Motor neuron (in vitro differentiated cells): ENCODE data around the gene MGAT5B. TPM values are rescaled to one million over a fixed set of nuclear protein-coding genes. Genes with fewer than 3 reads are reported as not detected.
A peak's percentile ranks its signal among the peaks of the same experiment; 100 is the strongest.

Experiments
- ATAC-seq, 8 experiments: fragments of 200-7000 bp; cut with Tn5 transposase; replicated peaks in 6 of 8; 2 replicates each; pipeline ENCODE4 v1.8.0; 2021; ENCODE audit warnings: mild to moderate bottlenecking in 8 of 8, moderate library complexity in 8 of 8
- H3K27ac ChIP-seq, 2 donors: fragments of 250-450 bp; sonication (Bioruptor Pico); 2 replicates each; pipeline ENCODE4 v1.9.0; 2021; ENCODE audit warnings: antibody characterized with exemption in 2 of 2, mild to moderate bottlenecking in 2 of 2, moderate library complexity in 1 of 2
- H3K4me1 ChIP-seq, 2 donors: fragments of 250-450 bp; sonication (Bioruptor Pico); replicated peaks in 1 of 2; 2 replicates each; pipeline ENCODE4 v1.6.1; 2021; ENCODE audit warnings: antibody characterized with exemption in 2 of 2, mild to moderate bottlenecking in 2 of 2, moderate library complexity in 1 of 2
- H3K4me3 ChIP-seq, 5 donors: fragments of 250-450 bp; sonication (Bioruptor Pico); 2 replicates each; pipeline ENCODE4 v1.9.0; 2021; ENCODE audit warnings: antibody characterized with exemption in 5 of 5, mild to moderate bottlenecking in 5 of 5, moderate library complexity in 4 of 5
- WGBS, 10 experiments: fragments of 450-650 bp; shearing (Covaris generic); methylation state at CpG; one replicate each; pipeline ENCODE4 v1.0.0; 2022; 5-methylcytosine and 5-hydroxymethylcytosine counted together
- in situ Hi-C, 9 experiments: fragments of 400-800 bp; cut with MboI; loops; one replicate each; pipeline ENCODE4 v1.15.0; 2021; ENCODE audit warnings: low sequenced_read_pairs in 9 of 9, low pct_unique_long_range_greater_than_20kb in 2 of 9; ENCODE audit not compliant: unreplicated experiment in 9 of 9
- total RNA-seq, 8 experiments: library from RNA; unstranded; fragments of 300-600 nt; gene quantifications; 2 replicates each; pipeline versions ENCODE4 v1.2.3 to v1.2.4, GENCODE V29; 2022

MGAT5B gene
- total RNA-seq, 8 experiments from 2014 or later, result 1.3 to 19.6 (median 10.0) TPM

GRCh38 chr17:76915840-76916510 lies 47.8 kb downstream of the MGAT5B start:
- Histone ChIP-seq H3K27ac (no peak overlapping the region), H3K4me3 (no peak overlapping the region), H3K4me1 (peaks cover 0 to 10% of the 10 kb centered on the region in 2 donors)
- no peak for ATAC-seq
- in situ Hi-C loops, result no loop called here
- WGBS, 10 experiments, result 0 to 100% (median 80%) methylated on average over 1 to 5 of the region's 28 CpGs; no CpG with 5 or more reads in 2 of the 10 experiments

GRCh38 chr17:76917829-76918228 lies 49.6 kb downstream of the MGAT5B start:
- WGBS, 10 experiments, result 40 to 82% (median 75%) methylated on average over 1 to 4 of the region's 15 CpGs; no CpG with 5 or more reads in 7 of the 10 experiments
- H3K27ac ChIP-seq, result no peak overlapping the region
- ATAC-seq, result no peak
- no peak overlapping the region for H3K4me3 ChIP-seq
- in situ Hi-C loops, result no loop called here
- peaks cover 0 to 6% of the 10 kb centered on the region in 2 donors for H3K4me1 ChIP-seq

- no peak for ATAC-seq
- Histone ChIP-seq H3K4me3 (no peak overlapping the region), H3K27ac (no peak overlapping the region), H3K4me1 (peaks cover 5 to 10% of the 10 kb centered on the region in 2 donors)
- WGBS, 10 experiments, result 0 to 100% (median 78%) methylated on average over 1 to 6 of the region's 6 CpGs; no CpG with 5 or more reads in 2 of the 10 experiments
- in situ Hi-C loops, result no loop called here
Measured at GRCh38 chr17:76918811-76919210, 50.6 kb downstream of the MGAT5B start.

- in situ Hi-C loops, result no loop called here
- no peak for ATAC-seq
- Histone ChIP-seq H3K4me3 (no peak overlapping the region), H3K4me1 (peaks cover 8 to 13% of the 10 kb centered on the region in 2 donors), H3K27ac (no peak overlapping the region)
- 34 to 100% (median 67%) methylated on average over 1 to 12 of the region's 13 CpGs; no CpG with 5 or more reads in 3 of the 10 experiments for WGBS, 10 experiments
Measured at GRCh38 chr17:76920364-76921139, 52.3 kb downstream of the MGAT5B start.

- Histone ChIP-seq H3K4me3 (no peak overlapping the region), H3K27ac (no peak overlapping the region), H3K4me1 (peaks cover 14 to 23% of the 10 kb centered on the region in 2 donors)
- in situ Hi-C loops, result no loop called here
- ATAC-seq, result no peak
- 40 to 100% (median 69%) methylated on average over 1 to 10 of the region's 12 CpGs; no CpG with 5 or more reads in 2 of the 10 experiments for WGBS, 10 experiments
Measured at GRCh38 chr17:76921340-76922036, 53.3 kb downstream of the MGAT5B start.

GRCh38 chr17:76922084-76922483 lies 53.9 kb downstream of the MGAT5B start:
- no peak for ATAC-seq
- no peak overlapping the region for H3K27ac ChIP-seq
- peaks cover 14 to 24% of the 10 kb centered on the region in 2 donors for H3K4me1 ChIP-seq
- 0 to 100% (median 100%) methylated on average over 1 of the region's 1 CpG; no CpG with 5 or more reads in 5 of the 10 experiments for WGBS, 10 experiments
- no peak overlapping the region for H3K4me3 ChIP-seq
- in situ Hi-C loops, result no loop called here

- H3K4me1 ChIP-seq, result peaks cover 14 to 24% of the 10 kb centered on the region in 2 donors
- 51 to 100% (median 94%) methylated on average over 1 to 8 of the region's 13 CpGs; no CpG with 5 or more reads in 6 of the 10 experiments for WGBS, 10 experiments
- in situ Hi-C loops, result no loop called here
- no peak overlapping the region for H3K4me3 ChIP-seq
- H3K27ac ChIP-seq, result no peak overlapping the region
- ATAC-seq, result no peak
Measured at GRCh38 chr17:76922967-76923366, 54.8 kb downstream of the MGAT5B start.

- WGBS, 10 experiments, result 20 to 100% (median 81%) methylated on average over 1 to 9 of the region's 13 CpGs; no CpG with 5 or more reads in 4 of the 10 experiments
- peaks cover 14 to 24% of the 10 kb centered on the region in 2 donors for H3K4me1 ChIP-seq
- no peak overlapping the region for H3K27ac ChIP-seq
- no peak for ATAC-seq
- no peak overlapping the region for H3K4me3 ChIP-seq
- in situ Hi-C loops, result no loop called here
Measured at GRCh38 chr17:76923491-76923890, 55.3 kb downstream of the MGAT5B start.

GRCh38 chr17:76924345-76925342 lies 56.4 kb downstream of the MGAT5B start:
- no peak overlapping the region for H3K4me3 ChIP-seq
- WGBS, 10 experiments, result 57 to 100% (median 89%) methylated on average over 1 to 16 of the region's 32 CpGs; no CpG with 5 or more reads in 3 of the 10 experiments
- in situ Hi-C loops, result no loop called here
- no peak overlapping the region for H3K27ac ChIP-seq
- peaks cover 14 to 28% of the 10 kb centered on the region in 2 donors for H3K4me1 ChIP-seq
- no peak for ATAC-seq

GRCh38 chr17:76925441-76925891 lies 57.3 kb downstream of the MGAT5B start:
- peak overlapping the region; percentile 64 to 82 for H3K27ac ChIP-seq
- peak in 7 of 8 experiments; percentile 46 to 95 (median 89) for ATAC-seq
- 0 to 61% (median 20%) methylated on average over 1 to 7 of the region's 8 CpGs; no CpG with 5 or more reads in 4 of the 10 experiments for WGBS, 10 experiments

GRCh38 chr17:76926237-76926866 lies 58.1 kb downstream of the MGAT5B start:
- 40 to 100% (median 95%) methylated on average over 1 to 2 of the region's 17 CpGs; no CpG with 5 or more reads in 6 of the 10 experiments for WGBS, 10 experiments
- Histone ChIP-seq H3K4me3 (no peak overlapping the region), H3K4me1 (peaks cover 16 to 30% of the 10 kb centered on the region in 2 donors), H3K27ac (peak overlapping the region; percentile 64 to 82)
- no peak for ATAC-seq
- in situ Hi-C loops, result no loop called here

More at GRCh38 chr17:76925441-76925891, 57.3 kb downstream of the MGAT5B start:
- Histone ChIP-seq H3K4me3 (no peak overlapping the region), H3K4me1 (peaks cover 14 to 30% of the 10 kb centered on the region in 2 donors)
- in situ Hi-C loops, result no loop called here
